ENCODE data around the gene MYO15B. TPM values are rescaled to one million over a fixed set of nuclear protein-coding genes. Genes with fewer than 3 reads are reported as not detected.
"Not testable (repeated sequence)": the region's sequence is repeated elsewhere in the genome, so short reads cannot be mapped to it uniquely, and the experiment has no call there.

MYO15B gene
- total RNA-seq, 1 donor from 2014 or later: 267 TPM

DNA sequence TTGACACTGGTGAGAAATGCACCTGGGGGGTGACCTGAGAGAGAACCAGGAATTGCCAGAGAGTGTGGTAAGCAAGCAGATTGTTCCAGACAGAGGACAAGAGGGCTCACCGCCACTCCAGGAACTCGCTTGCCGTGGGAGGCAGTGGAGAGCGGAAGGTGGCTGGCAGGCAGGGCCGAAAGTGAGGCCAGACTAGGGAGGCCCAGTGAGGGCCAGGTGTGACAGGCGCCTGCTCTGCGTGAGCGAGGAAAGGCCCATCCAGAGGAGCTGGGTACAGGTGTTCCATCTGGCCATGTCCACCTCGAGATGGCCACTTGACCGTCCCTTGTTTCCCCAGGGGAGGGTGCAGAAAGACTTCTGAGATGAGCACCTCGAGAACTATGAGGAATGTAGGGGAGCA is 11.9 kb upstream of the MYO15B start:
- no peak for DNase-seq (ENCODE audit: low spot score)

DNA sequence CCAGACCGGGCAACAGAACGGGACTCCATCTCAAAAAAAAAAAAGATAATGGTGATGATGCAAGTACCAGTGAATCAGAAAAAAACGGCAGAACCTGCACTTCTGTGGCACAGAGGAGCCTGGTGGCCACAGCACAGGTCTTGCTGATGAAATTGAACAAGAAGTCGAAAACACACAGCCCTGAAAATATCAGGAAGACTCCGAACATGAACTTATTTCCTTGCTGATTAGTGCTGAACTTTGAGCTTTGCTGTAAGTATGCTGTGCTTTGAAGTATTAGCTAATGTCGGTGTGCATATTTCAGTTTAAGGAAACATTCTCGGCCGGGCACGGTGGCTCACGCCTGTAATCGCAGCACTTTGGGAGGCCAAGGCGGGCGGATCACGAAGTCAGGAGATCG is 10.9 kb upstream of the MYO15B start:
- DNase-seq (ENCODE audit: low spot score): no peak

DNA sequence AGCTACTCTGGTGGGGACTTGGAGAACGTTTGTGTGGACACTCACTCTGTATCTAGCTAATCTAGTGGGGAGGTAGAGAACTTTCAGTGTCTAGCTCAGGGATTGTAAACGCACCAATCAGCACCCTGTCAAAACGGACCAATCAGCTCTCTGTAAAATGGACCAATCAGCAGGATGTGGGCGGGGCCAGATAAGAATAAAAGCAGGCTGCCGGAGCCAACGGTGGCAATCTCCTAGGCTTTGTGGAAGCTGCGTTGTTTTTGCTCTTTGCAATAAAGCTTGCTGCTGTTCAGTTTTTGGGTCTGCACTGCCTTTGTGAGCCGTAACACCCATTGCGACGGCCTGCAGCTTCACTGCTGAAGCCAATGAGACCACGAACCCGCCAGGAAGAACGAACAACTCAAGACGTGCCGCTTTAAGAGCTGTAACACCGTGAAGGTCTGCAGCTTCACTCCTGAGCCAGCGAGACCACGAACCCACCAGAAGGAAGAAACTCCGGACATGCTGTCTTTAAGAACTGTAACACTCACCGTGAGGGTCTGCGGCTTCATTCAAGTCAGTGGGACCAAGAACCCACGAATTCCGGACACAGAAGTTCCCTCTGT is 6.4 kb upstream of the MYO15B start:
- DNase-seq (ENCODE audit: low spot score): not testable (repeated sequence)

DNA sequence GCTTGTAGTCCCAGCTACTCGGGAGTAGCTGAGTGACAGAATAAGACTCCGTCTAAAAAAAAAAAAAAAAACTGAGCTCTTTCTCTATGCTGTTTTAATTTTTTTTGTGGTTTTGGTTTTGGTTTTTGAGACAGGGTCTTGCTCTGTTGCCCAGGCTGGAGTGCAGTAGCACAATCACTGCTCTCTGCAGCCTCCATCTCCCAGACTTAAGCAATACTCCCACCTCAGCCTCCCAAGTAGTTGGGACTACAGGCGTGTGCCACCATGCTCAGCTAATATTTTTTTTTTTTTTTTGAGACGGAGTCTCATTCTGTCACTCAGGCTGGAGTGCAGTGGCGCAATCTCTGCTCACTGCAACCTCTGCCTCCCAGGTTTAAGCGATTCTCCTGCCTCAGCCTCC is 4.4 kb upstream of the MYO15B start:
- not testable (repeated sequence) for DNase-seq (ENCODE audit: low spot score)

DNA sequence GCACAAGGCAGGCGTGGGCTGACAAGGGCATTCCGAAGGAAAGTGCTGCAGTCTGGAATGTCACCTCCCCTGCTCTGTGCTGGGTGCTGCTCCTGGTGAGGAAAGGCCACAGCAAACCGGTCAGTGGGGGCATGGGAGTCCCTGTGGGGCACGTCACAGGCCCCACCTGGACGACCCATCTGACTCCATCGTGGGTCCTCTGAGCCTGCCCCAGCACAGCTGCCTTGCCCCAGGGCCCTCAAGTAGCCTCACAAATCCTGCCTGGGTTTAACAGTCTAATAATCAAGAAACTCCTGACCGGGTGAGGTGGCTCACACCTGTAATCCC is 2.8 kb upstream of the MYO15B start:
- no peak for DNase-seq (ENCODE audit: low spot score)

DNA sequence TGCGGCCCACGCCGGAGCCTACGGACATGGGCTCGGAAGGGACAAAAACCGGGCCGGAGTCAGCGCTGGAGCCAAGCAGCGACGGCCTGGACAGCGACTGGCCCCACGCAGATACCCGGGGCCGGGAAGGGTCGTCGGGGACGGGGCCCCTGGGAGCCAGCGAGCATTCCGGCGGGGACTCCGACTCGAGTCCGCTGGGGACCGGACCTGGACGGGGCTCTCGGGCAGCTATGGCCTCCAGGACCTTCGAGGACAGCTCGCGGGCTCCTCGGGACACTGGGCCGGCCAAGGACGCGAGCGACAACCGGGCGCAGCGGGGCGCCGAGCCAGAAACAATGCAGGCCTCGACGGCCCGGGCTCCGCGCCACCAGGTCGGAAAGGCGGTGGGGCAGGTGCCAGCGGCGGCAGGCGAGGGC is 1.0 kb downstream of the MYO15B start:
- no peak for DNase-seq (ENCODE audit: low spot score)

DNA sequence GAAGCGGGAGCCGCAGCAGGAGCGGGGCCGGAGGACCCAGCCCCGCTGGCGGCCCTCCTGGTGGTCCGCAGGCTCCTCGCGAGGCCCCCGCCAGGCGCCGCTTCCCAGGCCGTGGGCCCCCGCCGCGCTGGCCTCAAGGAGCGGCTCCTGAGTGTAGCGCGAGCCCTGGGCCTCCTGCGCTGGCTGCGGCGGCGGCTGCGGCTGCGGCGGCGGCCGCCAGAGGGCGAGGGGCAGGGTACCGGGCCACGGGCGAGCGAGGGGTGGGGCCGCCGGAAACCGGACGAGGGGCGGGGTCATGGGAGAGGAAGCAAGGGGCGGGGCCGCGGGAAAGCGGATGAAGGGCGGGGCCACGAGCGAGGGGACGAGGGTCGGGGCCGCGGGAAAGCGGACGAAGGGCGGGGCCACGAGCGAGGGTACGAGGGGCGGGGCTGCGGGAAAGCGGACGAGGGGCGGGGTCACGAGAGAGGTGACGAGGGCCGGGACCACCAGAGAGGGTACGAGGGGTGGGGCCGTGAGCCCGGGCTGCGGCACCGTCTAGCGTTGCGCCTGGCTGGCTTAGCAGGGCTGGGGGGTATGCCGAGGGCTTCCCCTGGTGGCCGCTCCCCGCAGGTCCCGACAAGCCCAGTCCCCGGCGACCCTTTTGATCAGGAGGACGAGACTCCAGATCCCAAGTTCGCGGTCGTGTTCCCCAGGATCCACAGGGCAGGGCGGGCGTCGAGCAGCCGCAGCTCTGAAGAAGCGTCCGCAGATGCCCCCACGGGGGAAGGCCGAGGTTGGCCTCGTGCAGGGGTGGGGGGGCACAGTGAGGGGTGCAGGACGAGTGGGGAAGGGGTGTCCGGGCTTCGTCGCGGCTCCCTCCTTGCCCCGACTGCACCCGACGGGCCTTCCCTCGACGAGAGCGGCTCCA is 1.7 kb downstream of the MYO15B start:
- DNase-seq (ENCODE audit: low spot score): peak; percentile 97

DNA sequence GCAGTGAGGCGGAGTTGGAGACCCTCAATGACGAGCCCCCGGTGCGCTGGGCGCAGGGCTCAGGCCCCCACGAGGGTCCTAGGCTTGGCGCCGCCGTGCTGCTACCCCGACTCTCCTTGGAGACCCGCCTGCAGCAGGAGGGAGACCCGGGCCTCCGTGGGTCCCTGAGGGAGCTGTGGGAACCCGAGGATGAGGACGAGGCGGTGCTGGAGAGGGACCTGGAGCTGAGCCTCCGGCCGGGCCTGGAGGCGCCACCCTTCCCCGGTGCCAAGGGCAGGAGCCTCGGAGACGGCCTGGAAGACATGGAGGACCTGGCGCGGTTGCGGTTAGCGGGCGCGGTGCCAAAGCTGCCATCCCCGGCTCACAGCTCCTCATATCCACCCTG is 2.3 kb downstream of the MYO15B start:
- DNase-seq (ENCODE audit: low spot score): no peak

DNA sequence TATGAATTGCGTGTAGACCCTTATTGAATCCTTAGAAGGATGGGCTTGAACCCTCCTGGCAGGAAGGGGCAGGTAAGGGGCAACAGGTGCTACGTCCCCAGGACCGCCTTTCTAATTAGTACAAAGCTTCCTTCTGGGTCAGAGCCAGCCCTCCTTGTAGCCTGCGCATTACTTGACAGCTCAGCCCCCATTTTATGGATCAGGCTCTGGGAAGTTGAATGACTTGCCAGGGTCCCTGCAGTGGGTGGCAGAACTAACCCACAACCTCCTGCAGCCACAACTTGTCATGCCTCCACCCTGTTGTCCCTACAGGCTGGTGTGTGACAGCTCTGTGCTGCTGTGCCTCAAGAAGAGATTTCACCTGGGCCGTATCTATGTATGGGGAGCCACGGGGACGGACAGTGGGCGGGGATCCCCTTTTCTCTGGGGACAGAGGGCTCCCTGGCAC is 2.7 kb downstream of the MYO15B start:
- no peak for DNase-seq (ENCODE audit: low spot score)

DNA sequence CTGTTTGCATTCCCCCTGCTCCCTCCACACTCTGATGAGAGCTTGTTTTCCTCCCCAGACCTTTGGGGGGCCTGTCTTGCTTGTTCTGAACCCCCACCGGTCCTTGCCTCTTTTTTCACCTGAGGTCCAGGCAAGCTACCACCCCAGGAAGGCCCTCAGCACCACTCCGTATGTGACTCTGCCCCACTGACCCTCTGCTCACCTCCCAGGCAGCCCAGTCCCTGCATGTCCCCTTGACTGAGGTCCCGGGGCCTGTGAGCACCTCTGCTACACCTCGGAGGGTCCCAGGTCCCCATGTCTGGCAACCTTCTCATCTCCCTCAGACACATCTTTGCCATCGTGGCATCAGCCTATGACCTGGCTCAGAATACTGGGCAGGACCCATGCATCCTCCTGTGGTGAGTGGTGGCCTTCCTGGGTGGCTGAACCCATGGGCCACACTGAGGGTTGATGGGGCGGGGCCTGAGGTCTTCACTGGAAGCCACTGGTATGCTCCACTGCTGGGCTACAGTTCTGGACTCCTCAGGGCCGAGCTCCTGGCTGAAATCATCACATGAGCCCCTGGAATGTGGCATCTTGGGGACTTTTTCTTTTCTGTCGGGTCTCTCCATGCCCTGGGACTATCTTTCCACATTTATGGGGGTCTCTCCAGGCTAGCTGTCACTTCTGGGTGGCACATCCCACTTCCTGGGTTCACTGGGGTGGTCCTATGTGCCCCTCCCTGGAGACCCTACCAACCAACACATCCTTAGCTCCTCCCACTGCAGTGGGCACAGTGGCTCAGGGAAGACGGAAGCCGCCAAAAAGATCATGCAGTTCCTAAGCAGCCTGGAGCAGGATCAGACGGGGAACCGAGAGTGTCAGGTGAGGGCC is 3.5 kb downstream of the MYO15B start:
- DNase-seq (ENCODE audit: low spot score): no peak

DNA sequence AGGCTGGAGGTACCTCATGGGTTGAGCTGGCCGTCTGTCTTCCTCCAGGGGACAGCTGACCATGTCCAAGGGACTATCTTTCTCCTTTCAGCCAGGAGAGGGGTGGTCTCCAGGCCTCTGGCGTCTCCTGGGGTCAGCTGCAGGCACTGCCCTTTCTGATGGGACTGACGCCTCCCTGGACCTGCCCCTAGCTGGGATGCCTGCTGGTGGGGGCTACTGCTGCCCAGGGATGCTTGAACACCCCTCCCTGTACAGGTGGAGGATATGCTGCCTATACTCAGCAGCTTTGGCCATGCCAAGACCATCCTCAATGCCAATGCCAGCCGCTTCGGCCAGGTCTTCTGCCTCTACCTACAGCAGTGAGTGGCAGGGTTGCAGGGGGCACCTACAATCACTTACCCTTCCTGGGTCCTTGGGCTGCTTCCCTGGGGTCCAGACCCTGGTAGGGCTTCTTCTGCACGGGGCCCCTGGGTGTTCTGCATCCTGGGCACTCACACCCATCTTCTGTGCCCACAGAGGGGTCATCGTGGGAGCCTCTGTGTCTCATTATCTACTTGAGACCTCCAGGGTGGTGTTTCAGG is 4.2 kb downstream of the MYO15B start:
- no peak for DNase-seq (ENCODE audit: low spot score)

DNA sequence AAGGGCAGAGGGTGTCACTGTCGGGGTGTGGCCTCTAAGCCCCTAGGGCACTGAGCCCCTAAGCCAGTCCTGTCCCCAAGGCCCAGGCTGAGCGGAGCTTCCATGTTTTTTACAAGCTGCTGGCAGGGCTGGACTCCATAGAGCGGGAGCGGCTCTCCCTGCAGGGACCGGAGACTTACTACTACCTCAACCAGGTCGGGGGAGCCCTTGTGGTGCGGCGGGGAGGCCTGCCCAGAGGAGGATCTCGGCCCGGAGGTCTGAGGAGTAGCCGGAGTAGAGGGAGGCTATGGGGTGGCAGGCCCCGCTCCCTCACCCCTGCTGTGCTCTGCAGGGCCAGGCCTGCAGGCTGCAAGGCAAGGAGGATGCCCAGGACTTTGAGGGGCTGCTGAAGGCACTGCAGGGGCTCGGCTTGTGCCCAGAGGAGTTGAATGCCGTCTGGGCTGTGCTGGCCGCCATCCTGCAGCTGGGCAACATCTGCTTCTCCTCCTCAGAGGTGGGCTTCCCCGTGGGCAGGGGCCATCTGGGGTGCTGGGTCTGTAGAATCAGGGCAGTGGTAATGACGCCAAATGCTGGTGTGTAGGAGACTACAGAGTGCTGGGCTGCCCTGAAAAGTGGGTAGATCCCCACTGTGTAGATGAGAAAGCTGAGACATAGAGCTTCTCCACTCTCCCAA is 4.9 kb downstream of the MYO15B start:
- DNase-seq (ENCODE audit: low spot score): no peak

DNA sequence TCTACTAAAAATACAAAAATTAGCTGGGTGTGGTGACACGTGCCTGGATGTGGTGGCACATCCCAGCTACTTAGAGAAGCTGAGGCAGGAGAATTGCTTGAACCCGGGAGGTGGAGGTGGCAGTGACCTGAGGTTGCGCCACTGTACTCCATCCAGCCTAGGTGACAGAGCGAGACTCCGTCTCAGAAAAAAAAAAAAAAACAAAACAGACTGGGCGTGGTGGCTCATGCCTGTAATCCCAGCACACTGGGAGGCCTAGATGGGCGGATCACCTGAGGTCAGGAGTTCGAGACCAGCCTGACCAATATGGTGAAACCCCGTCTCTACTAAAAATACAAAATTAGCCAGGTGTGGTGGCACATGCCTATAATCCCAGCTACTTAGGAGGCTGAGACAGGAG is 5.8 kb downstream of the MYO15B start:
- DNase-seq (ENCODE audit: low spot score): not testable (repeated sequence)

DNA sequence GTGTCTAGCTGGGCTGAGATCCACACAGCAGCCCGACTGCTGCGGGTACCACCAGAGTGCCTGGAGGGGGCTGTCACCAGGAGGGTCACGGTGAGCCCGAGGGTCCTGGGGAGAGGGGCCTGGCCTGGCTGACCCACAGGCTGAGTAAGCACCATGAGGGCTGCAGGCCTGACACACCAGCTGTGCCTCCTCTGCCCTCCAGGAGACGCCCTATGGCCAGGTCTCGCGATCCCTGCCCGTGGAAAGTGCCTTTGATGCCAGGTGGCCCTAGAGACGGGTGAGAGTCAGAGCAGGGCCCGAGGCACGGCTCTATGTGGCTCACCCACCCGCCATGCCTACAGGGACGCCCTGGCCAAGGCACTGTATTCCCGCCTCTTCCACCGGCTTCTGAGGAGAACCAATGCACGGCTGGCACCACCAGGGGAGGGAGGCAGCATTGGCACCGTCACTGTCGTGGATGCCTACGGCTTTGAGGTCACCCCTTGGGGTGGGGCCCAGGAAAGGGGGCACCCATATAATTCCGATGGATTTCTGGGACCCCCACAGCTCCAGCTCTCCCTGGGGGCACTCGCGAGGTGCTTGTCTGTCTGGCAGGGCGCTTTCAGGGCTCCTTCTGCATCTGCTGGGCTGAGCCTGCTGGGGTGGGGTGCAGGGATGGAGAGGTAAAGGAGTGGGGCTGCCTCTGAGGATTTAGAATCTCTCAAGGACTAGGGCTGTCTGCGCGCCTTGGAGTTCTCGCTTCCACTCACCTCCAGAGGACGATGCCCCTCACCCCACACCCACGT is 7.1 kb downstream of the MYO15B start:
- no peak for DNase-seq (ENCODE audit: low spot score)

DNA sequence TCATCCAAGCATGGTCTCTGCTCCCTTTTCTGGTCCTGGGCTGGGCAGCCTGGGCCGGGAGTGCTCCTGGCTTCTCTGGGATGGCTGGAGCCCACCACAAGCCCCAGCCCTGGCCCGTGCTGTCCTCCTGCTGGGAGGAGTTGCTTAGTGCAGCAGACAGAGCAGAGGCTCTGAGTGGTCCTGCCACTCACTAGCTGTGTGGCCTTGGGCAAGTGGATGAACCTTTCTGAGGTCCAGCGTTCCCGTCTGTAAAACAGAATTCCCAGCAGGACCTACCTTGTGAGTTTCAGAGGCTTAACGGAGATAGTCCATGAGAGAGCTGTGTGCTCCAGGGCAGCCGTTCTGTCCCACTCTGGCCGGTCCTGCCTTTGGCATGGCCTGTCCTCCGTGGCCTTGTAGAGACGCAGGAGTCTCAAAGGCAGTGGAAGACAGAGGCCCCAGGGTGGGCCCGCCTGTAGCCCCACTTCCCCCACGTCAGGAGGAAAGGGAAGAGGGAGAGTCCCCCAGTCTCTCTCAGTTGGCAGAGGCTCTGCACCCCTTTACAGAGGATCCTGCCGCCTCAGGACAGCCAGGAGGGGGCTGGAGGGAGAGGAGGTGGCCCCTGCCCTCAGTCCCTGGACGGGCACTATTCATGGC is 7.8 kb downstream of the MYO15B start:
- DNase-seq (ENCODE audit: low spot score): no peak

DNA sequence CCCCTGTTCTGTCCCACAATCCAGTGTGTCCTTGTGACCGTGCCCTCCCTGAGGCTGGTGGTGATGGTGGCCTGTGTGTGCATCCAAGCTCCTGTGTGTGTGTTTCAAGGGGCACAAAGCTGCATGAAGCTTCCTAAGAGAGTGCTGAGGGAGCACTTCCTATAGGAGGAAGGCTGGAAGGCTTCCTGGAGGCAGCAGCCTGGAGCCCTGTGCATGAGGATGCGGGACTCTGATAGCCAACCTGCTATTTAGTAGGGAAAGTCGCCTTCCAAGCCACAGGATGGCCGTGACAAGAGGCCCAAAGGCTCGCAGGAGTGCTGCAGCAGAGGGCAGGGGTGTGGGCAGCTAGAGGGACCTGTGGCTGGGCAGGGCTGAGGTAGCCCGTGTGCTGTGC is 8.3 kb downstream of the MYO15B start:
- no peak for DNase-seq (ENCODE audit: low spot score)

DNA sequence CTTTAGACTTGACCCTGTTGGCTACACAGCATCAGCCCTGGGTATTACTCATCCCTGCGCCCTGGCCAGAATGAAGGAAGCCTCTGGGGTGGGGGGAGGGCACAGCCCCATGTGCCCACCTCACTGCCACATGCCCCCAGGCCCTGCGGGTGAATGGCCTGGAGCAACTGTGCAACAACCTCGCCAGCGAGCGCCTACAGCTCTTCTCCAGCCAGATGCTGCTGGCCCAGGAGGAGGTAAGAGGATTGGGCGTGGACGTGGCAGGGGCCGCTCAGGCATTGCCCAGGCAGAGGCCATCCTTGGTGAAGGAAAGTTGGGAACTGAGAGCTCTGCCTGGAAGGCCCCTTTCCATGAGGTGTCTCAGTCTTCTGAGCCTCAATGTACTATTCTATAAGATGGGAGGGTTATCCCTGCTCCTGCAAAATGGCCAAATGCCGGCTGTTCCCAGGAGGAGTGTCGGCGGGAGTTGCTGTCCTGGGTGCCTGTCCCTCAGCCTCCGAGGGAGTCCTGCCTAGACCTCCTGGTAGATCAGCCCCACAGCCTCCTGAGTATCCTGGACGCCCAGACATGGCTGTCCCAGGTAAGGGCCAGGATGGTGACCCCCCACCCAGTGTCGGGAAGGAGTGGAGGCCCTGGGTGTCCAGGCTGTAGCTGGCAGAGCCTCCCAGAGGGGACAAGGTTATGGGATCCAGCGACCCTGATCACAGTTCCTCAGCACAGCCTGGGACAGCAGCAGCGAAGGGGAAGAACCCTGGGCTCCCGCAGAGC is 8.9 kb downstream of the MYO15B start:
- DNase-seq (ENCODE audit: low spot score): no peak

DNA sequence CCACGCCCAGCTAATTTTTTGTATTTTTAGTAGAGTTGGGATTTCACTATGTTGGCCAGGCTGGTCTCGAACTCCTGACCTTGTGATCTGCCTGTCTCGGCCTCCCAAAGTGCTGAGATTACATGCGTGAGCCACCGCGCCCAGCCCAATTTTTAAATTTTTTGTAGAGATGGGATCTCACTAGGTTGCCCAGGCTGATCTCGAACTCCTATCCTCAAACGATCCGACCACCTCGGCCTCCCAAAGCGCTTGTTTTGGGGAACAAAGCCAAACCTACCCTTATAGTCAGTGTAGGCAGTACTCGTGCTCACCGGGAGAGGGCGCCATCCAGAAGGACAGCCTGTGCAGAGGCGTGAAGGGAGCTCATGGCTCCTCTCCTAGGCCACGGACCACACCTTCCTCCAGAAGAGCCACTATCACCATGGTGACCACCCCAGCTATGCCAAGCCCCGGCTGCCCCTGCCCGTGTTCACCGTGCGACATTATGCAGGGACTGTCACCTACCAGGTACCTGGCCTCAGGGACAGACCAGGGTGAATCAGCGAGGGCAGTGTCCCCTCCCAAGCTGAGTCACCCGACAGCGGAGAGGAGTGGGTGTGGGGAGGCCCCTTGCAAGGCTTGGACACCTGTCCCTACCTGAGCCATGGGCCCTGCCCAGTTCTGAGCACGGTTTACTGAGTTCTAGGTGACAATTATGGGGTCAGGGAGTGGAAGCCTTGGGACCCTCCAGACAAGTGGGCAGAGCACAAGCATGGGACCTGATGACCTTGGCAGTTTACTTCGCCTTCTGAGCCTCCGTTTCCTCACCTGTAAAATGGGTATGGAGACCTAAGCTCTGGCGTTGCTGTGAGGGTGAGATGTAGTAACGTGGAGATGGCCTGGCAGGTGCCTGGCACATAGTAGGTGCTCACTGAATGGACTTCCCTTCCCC is 13.7 kb downstream of the MYO15B start:
- no peak for DNase-seq (ENCODE audit: low spot score)
